NCI-H2196 (cell line): ENCODE measurements around the gene MCAM.

Experiments
- DNase-seq: peaks from one replicate; lab custom pipeline; 2025; ENCODE audit not compliant: unreplicated experiment; lab: John Stamatoyannopoulos, UW

Gene MCAM

DNA sequence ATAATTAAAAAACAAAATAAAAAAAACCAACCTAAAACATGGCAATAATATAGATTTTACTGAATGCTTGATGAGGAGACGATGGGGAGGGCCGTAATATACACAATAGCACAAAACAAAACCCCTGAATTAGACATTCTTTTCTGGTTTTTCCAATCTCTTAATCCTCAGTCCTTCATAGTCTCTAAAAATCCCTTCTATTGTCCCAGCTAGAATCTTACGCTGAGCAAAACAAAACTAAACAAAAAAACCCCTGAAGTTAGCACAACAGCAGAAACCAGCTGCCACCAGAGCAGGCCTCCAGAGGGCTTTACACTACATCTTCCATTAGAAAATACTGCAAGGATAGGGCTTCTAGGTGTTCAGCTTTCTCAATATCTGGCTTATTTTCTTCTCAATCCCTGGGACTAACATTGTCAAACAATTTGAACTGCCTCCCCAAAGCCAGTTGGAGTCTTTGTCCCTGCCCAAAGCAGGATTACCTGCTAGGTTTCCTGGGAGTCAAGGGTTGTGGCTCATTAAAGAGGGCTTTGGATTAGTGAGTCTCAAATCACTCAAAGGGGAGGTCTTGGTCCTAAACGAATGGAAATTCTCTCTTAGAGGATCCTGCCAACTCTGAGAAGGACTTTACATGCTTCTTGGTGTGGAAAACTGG, 15.3 kb upstream of the MCAM start:
- DNase-seq: no peak

DNA sequence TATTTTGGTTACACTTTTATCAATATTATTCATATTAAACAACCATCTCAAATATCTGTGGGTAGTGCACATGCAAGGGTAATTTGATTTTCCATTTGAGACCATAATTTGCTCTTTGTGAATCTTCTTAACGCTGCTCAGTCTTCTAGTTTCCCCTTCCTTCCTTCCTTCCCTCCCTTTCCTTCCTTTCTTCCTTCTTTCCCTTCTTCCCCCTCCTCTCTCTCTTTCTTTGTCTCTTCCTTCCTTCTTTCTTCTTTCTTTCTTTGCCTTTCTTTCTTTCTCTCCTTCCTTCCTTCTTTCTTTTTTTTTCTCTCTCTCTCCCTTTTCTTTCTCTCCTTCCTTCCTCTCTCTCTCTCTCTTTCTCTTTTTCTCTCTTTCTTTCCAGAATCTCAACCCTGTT, 13.3 kb upstream of the MCAM start:
- DNase-seq: no peak

DNA sequence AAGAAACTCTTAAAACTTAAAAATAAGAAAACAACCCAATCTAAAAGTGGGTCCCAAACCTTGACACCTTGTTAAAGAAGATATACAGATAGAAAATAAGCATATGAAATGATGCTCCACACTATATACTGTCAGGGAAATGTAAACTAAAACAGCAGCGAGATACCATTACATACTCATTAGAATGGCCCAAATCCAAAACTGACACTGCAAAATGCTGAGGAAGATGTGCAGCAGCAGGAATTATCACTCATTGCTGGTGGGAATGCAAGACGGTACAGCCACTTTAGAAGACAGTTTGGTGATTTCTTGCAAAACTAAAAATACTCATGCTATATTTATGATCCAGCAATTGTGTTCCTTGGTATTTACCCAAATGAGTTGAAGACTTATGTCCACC, 12.4 kb upstream of the MCAM start:
- DNase-seq: no peak

DNA sequence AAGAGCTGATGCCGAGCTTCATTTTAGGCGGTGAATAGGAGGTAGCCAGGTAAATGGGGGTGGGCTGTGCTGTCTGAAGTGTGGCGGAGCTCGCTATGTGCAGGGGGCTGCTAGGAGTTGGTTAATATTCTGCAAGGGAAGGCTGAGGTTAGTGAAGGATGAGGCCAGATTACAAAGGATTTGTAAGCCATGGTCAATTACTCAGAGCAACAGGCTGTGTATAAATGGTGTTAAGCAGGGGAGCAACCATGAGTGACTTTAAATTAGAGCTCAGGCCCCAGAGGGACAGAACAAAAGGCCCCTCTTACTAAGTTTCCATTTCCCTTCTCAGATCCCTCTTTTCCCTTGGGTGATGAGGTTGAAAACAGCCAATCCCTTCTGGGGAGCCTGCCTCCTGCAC, 7.3 kb upstream of the MCAM start:
- no peak for DNase-seq

DNA sequence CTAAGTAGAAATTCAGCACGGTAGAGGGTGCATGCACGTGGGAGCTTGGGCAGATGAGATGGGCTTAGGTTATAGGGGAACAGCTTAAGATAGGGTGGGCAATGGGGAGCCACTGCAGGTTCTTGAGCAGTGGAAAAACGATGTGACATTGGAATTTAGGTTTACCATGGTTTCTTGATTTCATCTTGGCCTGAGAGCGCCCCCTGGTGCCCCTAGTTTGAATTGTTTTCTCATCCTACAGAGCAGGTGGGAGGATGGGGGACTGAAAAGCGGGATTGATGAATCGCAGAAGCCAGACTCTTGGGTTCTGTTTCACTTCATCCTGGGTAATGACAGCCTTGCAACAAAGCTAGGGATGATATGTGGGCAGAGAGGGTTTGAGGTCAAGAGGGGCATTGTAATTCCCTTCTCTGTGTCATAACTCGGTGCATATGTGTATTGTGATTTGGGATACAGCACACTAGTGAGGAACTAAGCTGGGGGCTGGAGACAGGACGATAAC, 6.7 kb upstream of the MCAM start:
- peak; percentile 66 for DNase-seq

DNA sequence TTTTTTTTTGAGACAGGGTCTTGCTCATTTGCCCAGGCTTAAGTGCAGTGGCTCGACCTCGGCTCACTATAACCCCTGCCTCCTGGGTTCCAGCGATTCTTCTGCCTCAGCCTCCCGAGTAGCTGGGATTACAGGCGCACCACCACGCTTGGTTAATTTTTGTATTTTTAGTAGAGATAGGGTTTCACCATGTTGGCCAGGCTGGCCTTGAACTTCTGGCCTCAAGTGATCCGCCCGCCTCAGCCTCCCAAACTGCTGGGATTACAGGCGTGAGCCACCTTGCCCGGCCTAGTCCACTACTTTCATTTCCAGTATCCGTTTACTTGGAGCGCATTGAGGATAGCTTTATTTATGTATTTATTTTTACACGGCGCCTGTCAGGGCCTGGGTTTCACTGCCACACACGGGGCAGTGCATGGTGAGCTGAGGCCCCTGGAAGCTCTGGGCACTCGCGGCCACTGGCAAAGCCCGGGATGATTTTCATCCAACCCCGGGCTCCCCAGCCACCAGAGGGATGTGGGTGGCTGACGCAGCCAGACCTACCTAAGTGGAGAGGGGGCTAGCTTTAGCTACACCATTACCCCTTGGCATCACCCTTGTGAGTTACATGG, 6.1 kb upstream of the MCAM start:
- DNase-seq: no peak

DNA sequence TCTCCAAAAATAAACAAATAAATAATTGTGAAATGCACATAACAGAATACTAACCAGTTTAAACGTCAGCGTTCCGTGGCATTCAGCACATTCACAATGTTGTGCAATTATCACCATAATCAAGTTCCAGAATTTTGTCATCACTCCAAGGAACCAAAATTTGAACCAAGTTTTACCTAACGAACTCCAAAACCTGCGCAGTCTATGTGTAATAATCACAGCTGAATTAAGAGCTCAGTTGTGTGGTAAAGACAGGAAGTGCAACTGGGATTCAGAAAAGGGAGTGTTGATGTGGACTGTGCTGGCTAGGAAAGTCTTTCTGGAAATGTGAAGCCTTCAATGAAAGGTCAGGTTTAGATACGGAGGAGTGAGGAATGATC, 5.4 kb upstream of the MCAM start:
- no peak for DNase-seq

DNA sequence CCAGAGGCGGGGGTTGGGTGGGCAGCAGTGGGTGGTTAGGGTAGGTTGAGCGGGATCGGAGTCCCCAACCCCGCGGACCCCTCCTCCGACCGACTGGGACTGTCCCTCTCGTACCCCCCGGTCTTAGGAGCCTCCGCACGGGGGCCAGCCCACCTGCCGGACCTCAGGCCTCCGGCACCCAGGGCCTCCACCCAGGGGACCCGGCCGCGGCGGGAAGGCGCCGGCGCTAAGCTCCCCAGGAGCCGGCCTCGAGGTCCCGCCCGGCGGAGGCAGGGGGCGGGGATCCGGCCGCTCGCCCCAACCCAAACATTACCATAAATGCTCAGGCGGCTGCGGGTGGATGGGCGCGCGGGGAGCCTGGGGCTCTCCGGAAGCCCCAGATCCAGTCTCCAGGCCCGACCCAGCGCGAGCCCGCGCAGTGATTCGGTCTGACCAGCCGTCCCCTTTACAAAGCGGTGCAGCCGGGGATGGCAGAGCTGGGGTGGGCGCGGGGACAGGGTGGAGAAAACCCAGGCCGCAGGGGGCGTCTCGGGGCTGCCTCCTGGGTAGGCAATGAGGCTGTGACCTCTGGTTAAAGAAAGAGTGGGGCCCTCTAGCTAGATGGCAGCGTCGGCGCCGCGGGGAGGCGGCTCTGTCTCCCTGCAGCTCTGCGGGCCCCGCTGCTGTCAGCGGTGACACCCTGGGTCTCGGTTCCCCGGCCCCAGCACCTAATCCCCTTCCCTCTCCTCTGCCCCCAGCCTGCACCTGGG, 4.0 kb upstream of the MCAM start:
- DNase-seq: no peak

DNA sequence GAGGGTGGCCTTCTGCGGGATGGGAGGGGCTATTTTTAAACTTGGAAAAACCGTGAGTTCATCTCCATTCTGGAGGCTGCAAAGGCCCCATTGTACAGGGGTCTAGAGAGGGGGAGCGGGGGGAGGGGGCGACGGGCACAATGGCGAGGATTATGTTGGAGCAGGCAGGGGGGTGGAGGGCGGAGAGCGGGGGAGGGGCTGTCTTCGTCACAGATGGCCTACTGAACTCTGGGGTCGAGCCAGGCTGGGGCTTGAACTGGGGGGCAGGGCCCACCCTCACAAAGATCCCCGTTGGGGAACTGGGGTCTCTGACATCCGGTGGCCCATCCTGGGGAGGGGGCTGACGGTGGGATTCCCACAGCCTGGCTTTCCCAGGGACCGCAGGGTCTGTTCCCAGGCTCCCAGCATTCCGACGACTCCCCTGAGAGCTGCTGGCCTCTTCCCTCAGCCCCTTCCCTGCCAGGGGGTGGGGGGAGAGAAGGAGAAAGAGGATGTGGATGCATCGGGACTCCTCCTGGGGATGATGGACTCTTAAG, 3.4 kb upstream of the MCAM start:
- no peak for DNase-seq

DNA sequence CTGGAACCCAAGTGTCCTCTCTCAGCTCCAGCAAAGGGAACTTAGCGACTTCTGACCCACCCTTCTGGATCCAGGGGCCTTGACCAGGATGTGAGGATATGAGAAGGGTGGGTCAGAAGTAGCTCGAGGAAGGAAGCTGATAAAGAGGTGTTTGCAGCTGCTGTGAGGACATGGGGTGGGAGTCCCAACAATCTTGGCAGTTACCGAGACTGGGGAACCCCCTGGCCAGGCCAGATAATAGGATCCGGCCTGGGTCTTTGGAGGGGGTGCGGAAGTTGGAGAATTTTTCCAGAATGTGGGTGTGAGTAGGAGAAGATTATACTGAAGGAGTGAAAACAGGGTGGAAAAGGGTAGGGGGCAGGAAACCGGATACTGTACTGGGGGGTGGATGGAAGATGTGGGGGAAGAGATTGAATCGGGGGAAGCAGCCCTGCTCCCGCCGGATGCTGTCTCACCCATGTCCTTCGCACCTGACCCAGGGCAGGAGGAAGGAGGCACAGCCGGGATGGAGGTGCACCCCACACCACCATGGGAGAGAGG, 2.8 kb upstream of the MCAM start:
- no peak for DNase-seq

DNA sequence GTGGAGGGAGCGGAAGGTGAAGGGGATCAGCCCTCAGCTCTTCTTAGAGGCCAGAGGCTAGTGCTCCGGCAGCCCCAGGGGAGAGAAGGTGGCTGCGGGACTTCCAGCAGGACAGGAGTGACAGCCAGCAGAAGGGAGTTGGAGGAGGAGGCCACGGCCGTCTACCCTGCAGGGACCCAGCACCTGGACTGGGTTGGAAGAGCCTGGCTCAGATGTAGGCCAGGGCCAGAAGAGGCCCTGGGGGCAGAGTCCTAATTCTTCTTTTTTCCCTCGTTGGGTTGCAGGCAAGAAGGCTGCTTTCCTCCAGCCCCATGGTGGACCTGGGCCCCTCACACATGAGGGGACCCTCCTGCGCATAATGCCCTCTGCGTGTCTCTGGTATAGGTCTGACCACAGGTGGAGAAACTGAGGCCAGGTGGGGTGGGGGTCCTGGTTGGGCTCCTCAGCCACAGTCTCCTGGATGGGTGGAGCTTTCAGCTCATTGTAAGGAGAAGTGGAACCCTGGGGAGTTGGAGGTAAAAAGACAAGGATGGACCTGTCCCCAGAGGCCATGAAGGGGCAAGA, 2.3 kb upstream of the MCAM start:
- no peak for DNase-seq

DNA sequence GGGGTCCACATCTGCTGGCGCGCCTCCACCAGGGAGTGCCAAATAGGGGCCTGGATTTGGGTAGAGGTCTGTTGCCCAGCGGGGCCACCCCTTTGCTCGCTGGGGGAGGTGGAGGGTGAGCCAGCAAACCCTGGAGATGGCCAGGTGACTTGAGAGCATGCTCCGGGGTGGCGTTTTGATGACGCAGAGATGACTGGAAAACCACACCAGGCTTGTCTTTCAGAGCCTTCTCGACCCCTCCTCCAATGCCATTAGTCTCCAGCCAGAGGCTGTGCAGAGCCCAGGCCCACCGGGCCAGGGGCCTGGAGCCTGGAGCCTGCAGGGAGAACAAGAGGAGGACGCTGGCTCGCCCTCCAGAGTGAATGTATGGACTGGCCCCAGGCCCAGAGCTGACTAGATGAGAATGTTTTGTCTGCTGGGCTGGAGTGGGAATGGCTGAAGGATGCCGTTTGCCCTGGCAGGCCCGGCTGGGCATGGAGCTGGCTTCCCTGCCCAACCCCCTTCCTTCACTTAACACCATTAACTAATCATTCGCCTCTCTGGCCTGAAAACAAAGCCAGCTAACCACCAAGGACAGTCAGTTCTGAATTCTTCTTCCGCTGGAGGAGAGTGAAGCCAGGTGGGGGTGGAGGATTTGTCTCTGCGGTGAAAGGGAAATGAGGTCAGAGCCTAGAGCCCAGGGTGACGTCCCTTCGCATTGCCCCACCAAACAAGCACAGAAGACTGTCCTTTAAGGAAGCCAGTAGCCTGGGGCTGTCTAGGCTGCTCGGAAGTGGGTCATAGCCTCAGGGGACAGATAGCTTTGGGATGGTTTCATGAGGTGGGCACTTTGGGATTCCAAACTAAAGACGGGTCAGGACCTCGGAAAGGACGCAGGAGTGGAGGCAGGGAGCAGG, 1.6 kb upstream of the MCAM start:
- peak; percentile 19 for DNase-seq

DNA sequence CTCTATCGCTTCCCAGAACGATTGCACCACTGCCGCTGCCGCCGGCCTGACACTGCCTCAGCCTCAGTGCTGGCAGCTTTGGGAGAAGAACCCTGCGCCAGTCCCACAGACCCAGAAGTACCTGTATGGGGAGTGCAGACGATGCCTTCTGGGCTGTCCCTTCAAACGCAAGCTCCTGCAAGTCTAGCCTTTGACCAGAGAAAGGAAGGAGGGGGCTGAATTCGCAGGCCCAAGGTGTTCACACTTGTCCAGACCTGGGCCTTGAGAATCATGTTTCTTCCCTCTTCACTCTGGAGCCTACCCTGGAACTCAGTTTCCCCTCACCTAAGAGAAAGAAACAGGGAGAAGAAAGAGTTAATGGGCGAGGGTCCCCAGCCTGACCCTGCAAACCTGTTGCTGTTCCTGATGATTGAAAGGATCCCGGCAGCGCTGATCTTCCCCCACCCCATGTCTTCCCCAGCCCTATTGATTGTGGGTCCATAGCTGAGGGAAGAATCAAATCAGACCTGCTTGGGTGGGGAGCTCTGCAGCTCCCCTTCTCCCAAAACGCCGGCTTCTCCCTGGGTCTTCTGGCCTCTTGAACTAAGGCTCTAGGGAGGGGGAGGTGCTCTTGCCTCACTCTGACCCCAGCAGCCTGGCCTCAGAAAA, 786 bp upstream of the MCAM start:
- DNase-seq: no peak

DNA sequence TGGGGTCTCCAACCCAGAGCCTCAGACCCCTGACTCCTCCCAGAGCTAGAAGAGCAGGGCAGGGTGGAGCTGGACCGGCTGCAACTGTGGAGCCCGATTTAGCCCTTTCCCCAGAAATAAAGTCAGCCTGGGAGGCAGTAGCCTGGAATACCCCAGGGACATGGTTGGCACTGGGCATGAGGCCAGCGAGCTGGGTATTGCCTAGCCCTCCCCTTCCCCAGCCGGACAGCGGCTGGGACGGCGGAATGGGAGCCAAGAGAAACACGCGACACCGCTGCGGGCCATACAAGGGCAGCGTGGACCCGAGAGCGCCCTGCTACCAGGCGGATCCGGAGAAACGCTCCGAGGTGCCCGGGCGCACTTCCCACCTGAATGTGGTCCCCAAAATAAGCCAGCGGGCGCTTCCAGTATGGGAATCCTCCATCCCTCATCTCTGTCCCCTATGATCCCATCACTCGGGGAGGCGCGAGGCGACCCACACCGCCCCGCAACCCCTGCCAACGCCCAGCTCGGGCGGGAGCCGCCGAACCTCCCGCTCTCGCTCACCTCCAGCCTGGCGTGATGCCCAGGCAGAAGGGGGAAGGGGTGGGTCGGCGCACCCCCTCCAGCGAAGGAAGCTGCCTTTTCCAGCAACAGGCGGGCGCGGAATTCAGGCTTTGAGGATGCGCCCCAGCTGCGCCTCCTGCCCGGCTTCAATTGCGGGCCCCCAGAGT, 758 bp downstream of the MCAM start:
- DNase-seq: peak; percentile 64

DNA sequence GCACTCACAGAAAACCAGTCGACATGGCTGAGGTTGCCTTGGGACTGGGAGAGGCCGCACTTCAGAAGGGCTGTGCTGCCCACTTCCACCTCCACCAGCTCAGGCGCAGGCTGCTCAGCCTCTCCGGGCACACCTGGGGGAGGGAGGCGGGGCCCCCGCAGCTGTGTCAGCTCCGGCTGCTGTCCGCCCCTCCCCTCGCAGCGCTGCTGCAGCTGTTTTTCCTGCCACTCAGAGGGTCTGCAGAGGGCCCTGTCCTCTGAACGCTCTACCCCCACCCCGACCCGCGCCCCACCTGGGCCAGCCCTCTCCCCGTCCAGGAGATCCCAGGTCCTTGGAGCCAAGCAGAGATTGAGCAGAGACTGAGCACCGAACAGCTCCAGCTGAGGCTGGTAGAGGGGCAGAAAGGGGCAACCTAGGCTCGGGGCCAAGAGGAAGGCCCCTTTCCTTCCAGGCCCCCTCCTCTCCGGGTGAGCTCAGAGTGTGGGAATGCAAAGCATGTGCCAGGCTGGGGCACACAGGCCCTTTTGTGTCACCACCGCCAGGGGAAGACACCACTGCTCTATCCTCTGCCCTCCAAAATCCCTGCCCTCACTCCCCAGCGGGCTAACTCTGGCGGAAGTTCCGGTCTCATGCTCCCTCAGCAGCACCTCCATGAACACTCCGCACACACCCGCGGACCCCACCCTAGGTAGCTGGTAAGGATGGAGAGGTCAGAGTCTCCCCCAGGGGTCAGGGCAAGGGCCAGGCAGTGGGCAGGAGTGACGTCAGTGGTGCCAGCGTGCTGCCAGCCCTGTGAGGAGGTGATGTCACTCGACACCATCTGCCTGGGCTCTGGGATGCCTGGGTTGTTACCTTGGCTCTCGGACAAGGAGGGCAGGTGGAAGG, 1.6 kb downstream of the MCAM start:
- DNase-seq: peak; percentile 81

DNA sequence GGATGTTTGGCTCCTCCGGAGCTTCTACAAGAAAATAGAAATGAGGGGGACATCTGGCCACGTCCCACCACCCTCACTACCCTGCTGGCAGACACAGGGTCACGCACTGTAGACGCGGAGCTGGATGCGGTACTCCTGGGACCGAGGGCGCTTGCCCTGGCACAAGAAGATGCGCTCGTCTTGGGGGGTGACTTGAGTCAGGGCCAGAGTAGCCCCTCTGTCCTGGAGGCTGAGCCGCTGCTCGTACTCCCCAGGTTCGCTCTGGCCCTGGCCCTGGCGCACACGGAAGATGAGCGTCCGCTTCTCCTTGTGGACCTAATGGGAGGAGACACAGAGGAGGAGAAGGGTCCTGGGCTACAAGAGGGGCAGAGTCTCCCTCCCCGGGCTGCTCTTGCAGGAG, 2.2 kb downstream of the MCAM start:
- DNase-seq: no peak

DNA sequence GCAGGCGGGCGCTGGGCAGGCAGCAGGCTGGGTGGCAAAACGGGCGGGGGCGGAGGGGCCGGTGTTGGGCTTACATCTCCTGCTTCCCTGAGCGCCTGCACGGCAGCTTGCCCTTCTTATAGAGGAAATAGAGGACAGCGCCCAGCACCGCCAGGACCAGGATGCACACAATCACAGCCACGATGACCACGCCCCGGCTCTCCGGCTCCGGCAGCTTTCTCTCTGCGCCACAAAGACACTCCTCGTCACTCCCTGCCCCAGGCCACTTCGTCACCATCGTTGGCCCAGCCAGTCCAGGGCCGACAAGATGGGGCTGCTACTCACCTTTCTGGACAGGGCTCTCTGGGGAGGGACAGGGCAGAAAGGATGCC, 6.3 kb downstream of the MCAM start:
- no peak for DNase-seq

DNA sequence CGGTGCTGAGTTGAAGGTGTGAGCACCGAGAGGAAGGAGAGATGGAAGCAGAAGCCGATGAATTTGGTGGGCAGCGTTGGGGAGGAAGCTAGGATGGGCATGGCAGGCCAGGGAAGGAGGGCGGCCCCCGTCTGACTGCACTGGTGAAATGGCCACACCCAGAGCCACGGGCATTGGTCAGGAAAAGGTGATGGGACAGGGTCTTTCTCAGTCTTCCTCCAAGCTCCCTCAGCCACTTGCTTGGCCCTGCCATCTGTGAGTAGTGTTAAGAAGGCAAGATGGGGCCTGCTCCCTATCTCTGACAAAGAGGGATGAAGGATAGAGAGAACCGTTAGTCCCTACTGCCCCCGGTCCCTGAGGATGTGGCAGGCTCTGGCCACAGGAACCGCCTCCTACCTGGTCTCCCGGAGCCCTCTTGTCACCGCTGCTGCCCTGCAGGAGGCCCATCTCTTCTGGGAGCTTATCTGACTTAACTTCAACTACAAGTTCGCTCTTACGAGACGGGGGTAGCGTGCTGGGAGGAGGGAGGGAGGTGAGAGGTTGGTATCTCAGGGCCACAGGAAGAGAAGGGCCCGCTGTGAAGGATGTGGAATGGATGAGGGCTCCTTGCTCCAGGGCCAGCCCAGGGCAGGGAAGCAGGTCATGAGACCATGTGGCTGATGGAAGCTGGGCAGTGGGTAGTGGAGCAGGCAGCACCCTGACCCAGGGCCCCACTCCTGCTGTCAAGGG, 6.8 kb downstream of the MCAM start:
- no peak for DNase-seq
